ENCODE results near the gene NLGN1.
A peak's percentile ranks its signal among the peaks of the same experiment; 100 is the strongest.

The NLGN1 gene

GRCh38 chr3:174020156-174020555 is 622.6 kb downstream of the NLGN1 start:
- no peak for DNase-seq

GRCh38 chr3:174023421-174023820 is 625.9 kb downstream of the NLGN1 start:
- no peak for DNase-seq

- DNase-seq = no peak
These were observed 631.1 kb downstream of the NLGN1 start for GRCh38 chr3:174028673-174029072.

- no peak for DNase-seq
These were observed 637.9 kb downstream of the NLGN1 start for GRCh38 chr3:174035328-174035886.

GRCh38 chr3:174046311-174046710 is 648.8 kb downstream of the NLGN1 start:
- no peak for DNase-seq

GRCh38 chr3:174049472-174049871 is 651.9 kb downstream of the NLGN1 start:
- DNase-seq = no peak

GRCh38 chr3:174051191-174051590 is 653.6 kb downstream of the NLGN1 start:
- no peak for DNase-seq

- no peak for DNase-seq
These were observed 661.3 kb downstream of the NLGN1 start for GRCh38 chr3:174058804-174059203.

GRCh38 chr3:174060431-174060830 is 662.9 kb downstream of the NLGN1 start:
- DNase-seq = no peak

- no peak for DNase-seq
These were observed 663.6 kb downstream of the NLGN1 start for GRCh38 chr3:174061162-174061561.

GRCh38 chr3:174061731-174062130 is 664.2 kb downstream of the NLGN1 start:
- DNase-seq = no peak

- DNase-seq = no peak
These were observed 665.4 kb downstream of the NLGN1 start for GRCh38 chr3:174062923-174063322.

- DNase-seq = no peak
These were observed 670.5 kb downstream of the NLGN1 start for GRCh38 chr3:174068035-174068434.

GRCh38 chr3:174072675-174073074 is 675.1 kb downstream of the NLGN1 start:
- DNase-seq = no peak

- DNase-seq = no peak
These were observed 686.2 kb downstream of the NLGN1 start for GRCh38 chr3:174083706-174084105.

- no peak for DNase-seq
These were observed 692.0 kb downstream of the NLGN1 start for GRCh38 chr3:174089592-174089991.

GRCh38 chr3:174094669-174095068 is 697.1 kb downstream of the NLGN1 start:
- DNase-seq = no peak

GRCh38 chr3:174097686-174098085 is 700.1 kb downstream of the NLGN1 start:
- no peak for DNase-seq

- no peak for DNase-seq
These were observed 701.2 kb downstream of the NLGN1 start for GRCh38 chr3:174098746-174099145.

GRCh38 chr3:174099724-174100123 is 702.2 kb downstream of the NLGN1 start:
- DNase-seq = no peak

GRCh38 chr3:174100744-174101143 is 703.2 kb downstream of the NLGN1 start:
- no peak for DNase-seq

GRCh38 chr3:174101244-174101643 is 703.7 kb downstream of the NLGN1 start:
- DNase-seq = peak; percentile 86

- no peak for DNase-seq
These were observed 704.7 kb downstream of the NLGN1 start for GRCh38 chr3:174102274-174102673.

GRCh38 chr3:174102866-174103265 is 705.3 kb downstream of the NLGN1 start:
- no peak for DNase-seq

GRCh38 chr3:174110761-174111160 is 713.2 kb downstream of the NLGN1 start:
- DNase-seq = no peak

GRCh38 chr3:174111776-174112175 is 714.2 kb downstream of the NLGN1 start:
- no peak for DNase-seq
